A673 (cell line): ENCODE measurements around the gene ARPP21. TPM values are rescaled to one million over a fixed set of nuclear protein-coding genes. Genes with fewer than 3 reads are reported as not detected.

Source experiments
- BruUV-seq: library from RNA; stranded (reverse); fragments of 400-500 nt; replicated peaks from 2 replicates; lab custom pipeline; 2021; lab: Mats Ljungman, UMichigan
- CTCF ChIA-PET: fragments of 300-600 bp; sonication (Branson Sonifier 250); formaldehyde crosslinking; loops from one replicate; lab custom pipeline; 2022; ENCODE audit warnings: antibody characterized with exemption; lab: Charles Lee
- POLR2A ChIA-PET: fragments of 300-600 bp; sonication (Branson Sonifier 250); formaldehyde crosslinking; loops from one replicate; lab custom pipeline; 2022; ENCODE audit warnings: antibody characterized with exemption; ENCODE audit not compliant: low non-redundant PET; lab: Charles Lee
- DNase-seq: peaks from one replicate; pipeline ENCODE4 v3.0.0-alpha.2; 2015; ENCODE audit warnings: low spot score
- H3K27ac ChIP-seq: fragments of 200-600 bp; sonication (generic); 2 replicates; pipeline ENCODE4 v1.5.1; 2016; ENCODE audit warnings: mixed run types, low read depth, mild to moderate bottlenecking, mixed read lengths, antibody characterized with exemption, low read length; ENCODE audit not compliant: poor library complexity, severe bottlenecking
- H3K27me3 ChIP-seq: fragments of 200-600 bp; sonication (generic); replicated peaks from 2 replicates; pipeline ENCODE4 v1.6.1; 2017; ENCODE audit warnings: mixed run types, low read depth, mild to moderate bottlenecking, mixed read lengths, antibody characterized with exemption, low read length; ENCODE audit not compliant: insufficient read depth, poor library complexity
- H3K36me3 ChIP-seq: fragments of 200-600 bp; sonication (generic); 2 replicates; pipeline ENCODE4 v1.6.1; 2016; ENCODE audit warnings: mixed run types, mild to moderate bottlenecking, mixed read lengths, antibody characterized with exemption, low read length; ENCODE audit not compliant: insufficient read depth, poor library complexity, severe bottlenecking
- H3K4me1 ChIP-seq: fragments of 200-600 bp; sonication (generic); 2 replicates; pipeline ENCODE4 v1.6.1; 2017; ENCODE audit warnings: mixed run types, mild to moderate bottlenecking, mixed read lengths, antibody characterized with exemption, low read length; ENCODE audit not compliant: insufficient read depth, poor library complexity, severe bottlenecking
- H3K4me3 ChIP-seq: fragments of 200-600 bp; sonication (generic); 2 replicates; pipeline ENCODE4 v1.5.1; 2016; ENCODE audit warnings: low read depth, mixed run types, mild to moderate bottlenecking, mixed read lengths, low read length; ENCODE audit not compliant: poor library complexity, severe bottlenecking
- H3K9me3 ChIP-seq: fragments of 200-600 bp; sonication (generic); 2 replicates; pipeline ENCODE4 v1.6.1; 2016; ENCODE audit warnings: mixed run types, low read depth, mild to moderate bottlenecking, mixed read lengths, antibody characterized with exemption, low read length; ENCODE audit not compliant: poor library complexity, severe bottlenecking
- CTCF ChIP-seq: fragments of 300-800, 200-600 bp; sonication (generic); conservative IDR thresholded peaks from 2 replicates; pipeline ENCODE4 v1.5.1; 2017; ENCODE audit warnings: low read depth, mild to moderate bottlenecking, antibody characterized with exemption, low read length, moderate library complexity, mixed read lengths
- EZH2 ChIP-seq: fragments of 200-600 bp; sonication (generic); IDR thresholded peaks from 2 replicates; pipeline ENCODE4 v1.6.1; 2017; ENCODE audit warnings: borderline replicate concordance, low read depth, mild to moderate bottlenecking, mixed read lengths, antibody characterized with exemption, low read length; ENCODE audit not compliant: poor library complexity, severe bottlenecking
- intact Hi-C: fragments of 100-400 bp; cut with micrococcal nuclease; formaldehyde crosslinking; loops from one replicate; pipeline ENCODE4 v1.10.0; 2022; ENCODE audit not compliant: unreplicated experiment
- total RNA-seq: library from RNA; stranded (reverse); gene quantifications from 2 replicates; pipeline ENCODE4 v1.2.3, GENCODE V29; 2021

ARPP21 gene
- total RNA-seq, 1 experiment from 2014 or later, result not detected

DNA sequence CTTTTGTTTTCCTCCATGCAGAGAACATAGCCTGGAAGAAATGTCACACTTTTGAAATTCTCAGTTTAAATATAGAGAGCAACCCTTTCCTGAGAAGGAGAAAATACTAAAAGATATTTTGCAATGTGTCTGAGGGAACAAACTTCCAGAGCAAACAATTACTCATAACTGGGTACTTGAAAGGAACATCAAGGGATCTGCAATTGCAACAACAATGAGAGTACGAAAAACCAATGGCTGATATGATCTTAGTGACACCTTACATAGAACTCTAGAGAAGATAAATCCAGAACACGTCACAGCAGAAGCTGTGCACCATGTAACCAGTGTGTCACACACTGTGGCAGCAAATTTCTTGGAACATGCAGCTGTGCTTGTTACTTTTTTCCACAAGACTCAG lies 14.6 kb upstream of the ARPP21 start:
- Histone ChIP-seq H3K36me3 (no peaks in the 10 kb centered on the region), H3K27ac (no peak overlapping the region), H3K27me3 (no peaks in the 10 kb centered on the region), H3K4me1 (no peaks in the 10 kb centered on the region), H3K4me3 (no peak overlapping the region), H3K9me3 (no peaks in the 10 kb centered on the region)
- BruUV-seq, result no TSS peak
- intact Hi-C loops, result no loop called here
- ChIA-PET CTCF (no interaction called here), POLR2A (no interaction called here)
- TF ChIP-seq EZH2, result no peak
- no peak for TF ChIP-seq CTCF
- DNase-seq, result no peak

DNA sequence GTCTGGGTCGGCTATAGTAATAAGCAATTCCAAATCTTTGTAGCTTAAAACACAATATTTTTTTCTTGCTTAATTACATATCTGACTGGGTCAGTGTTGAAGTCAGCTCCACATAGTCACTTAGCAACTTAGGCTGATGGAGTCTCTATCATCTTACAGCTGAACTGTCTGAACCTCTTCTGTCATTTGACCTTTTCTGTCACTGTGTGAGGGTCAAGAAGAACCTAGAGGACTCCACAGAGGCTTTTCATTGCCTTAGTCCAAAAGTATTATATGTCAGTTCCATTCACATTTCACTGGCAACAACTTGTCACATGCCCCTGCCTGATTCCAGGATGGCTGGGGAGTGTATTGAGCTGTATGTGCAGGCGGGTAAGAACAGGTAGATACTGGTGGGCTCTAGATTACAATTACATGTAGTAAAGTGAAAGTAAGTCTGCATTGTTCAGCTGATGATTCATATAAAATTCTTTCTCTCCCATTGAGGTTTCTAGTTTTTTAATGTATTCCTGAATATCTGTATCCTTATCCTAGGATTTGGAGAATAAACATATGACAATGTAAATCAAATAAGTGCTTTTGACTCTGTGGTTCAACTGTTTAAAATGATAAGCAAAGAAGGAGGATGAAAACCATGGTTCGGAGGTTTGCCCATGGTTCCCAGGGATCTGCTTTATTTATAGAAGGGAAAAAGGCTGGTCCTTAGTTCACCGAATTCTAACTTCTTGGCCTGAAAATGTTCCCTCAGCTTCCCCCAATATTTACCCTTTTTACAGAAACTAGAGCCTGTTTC lies 5.8 kb upstream of the ARPP21 start:
- intact Hi-C loops, result no loop called here
- no peak for TF ChIP-seq EZH2
- no peak for TF ChIP-seq CTCF
- Histone ChIP-seq H3K27me3 (no peaks in the 10 kb centered on the region), H3K4me1 (no peaks in the 10 kb centered on the region), H3K27ac (no peak overlapping the region), H3K9me3 (no peaks in the 10 kb centered on the region), H3K36me3 (no peaks in the 10 kb centered on the region), H3K4me3 (no peak overlapping the region)
- ChIA-PET POLR2A (no interaction called here), CTCF (no interaction called here)
- no TSS peak for BruUV-seq
- no peak for DNase-seq

DNA sequence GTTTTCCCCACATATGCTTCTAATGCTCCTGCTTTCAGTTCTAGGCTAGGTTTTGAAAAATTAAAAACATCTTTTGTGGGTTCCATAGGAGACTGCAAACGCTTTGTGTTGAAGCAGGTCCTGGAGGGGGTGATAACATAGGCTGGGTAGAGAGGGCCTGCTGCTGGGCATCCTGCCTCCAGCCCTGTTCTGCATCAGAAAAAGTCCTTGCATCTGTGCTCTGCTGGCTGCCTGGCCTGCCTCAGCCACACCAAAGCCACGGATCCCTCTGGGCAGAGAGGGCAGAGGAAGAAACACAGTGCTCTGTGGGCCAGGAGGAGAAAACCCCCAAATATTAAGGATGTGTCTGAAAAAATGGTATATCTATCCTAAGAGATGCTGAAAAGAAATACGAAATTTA lies 3.9 kb upstream of the ARPP21 start:
- intact Hi-C loops, result no loop called here
- no peak for TF ChIP-seq EZH2
- no peak for TF ChIP-seq CTCF
- H3K27ac ChIP-seq, result no peak overlapping the region
- H3K27me3 ChIP-seq, result peaks cover 11% of the 10 kb centered on the region
- DNase-seq, result no peak
- BruUV-seq, result no TSS peak
- CTCF ChIA-PET, result no interaction called here
- no peak overlapping the region for H3K4me3 ChIP-seq
- POLR2A ChIA-PET, result no interaction called here
- H3K4me1 ChIP-seq, result no peaks in the 10 kb centered on the region
- H3K36me3 ChIP-seq, result no peaks in the 10 kb centered on the region
- no peaks in the 10 kb centered on the region for H3K9me3 ChIP-seq
